Measurements from ENCODE around the gene CD37. TPM values are rescaled to one million over a fixed set of nuclear protein-coding genes. Genes with fewer than 3 reads are reported as not detected.
A peak's percentile ranks its signal among the peaks of the same experiment; 100 is the strongest.

CD37 gene
- total and polyA plus RNA-seq, 2 donors (not counting 1 experiment from before 2014, with no cell fraction given) = 1,998 to 2,188 TPM

DNA sequence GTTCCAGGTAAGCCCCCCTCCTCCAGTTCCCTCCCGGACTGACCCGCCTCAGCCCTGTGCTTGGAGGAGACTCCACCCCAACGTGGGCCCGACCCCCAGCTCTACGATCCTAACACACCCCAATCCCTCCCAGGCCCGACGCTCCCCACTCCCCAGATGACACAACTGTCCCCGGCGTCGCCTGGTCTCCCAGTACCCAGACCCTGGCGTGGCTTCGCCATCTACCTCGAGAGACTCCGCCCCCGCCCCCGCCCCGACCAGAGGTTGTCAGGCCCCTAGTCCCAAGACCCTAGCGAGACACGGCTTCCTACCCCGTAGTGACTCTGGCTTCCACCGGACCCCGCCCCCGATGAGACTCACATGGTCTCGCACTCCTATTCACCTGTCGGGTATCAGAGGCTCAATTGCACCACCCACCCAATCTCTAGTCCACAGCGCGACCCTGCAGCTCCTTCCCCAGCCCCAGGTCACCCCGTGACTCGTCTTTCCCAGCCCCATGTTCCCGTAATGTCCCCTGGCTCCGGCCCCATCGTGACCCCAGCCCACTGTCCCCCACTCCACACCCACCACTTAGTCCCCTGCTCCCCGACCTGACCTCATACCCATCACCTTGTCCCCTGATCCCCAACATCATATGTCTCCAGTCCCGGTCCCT lies 2.9 kb downstream of the CD37 start:
- intact Hi-C loops (cut with micrococcal nuclease) = no loop called here
- ChIA-PET CTCF (interaction anchor here (0.6 to 2.6 kb wide), 6 partner anchors 32 to 132 kb away, joined by 3 to 8 read pairs (median 4); no protein-coding TSS in a partner anchor), POLR2A (interaction anchor here (0.7 to 5.6 kb wide), 8 partner anchors 9 to 132 kb away, joined by 3 to 72 read pairs (median 4); no protein-coding TSS in a partner anchor)
- Histone ChIP-seq H3K4me3 (ENCODE audit: control extremely low read depth in 1 of 5, extremely low read depth in 1 of 5, insufficient read depth in 1 of 5, low read depth in 2 of 5, low read length in 4 of 5) (peak overlapping the region in 4 of 5 experiments; percentile 94 to 98 (median 98)), H2AFZ (ENCODE audit: insufficient read depth, low read depth, low read length, poor library complexity, severe bottlenecking) (no peak overlapping the region), H3K27me3 (replicated peaks in 1 of 4; ENCODE audit: control extremely low read depth in 1 of 4, control insufficient read depth in 3 of 4, insufficient read depth in 4 of 4, low read length in 3 of 4) (no peaks in the 10 kb centered on the region), H3K9ac (ENCODE audit: low read length) (peak overlapping the region; percentile 89), H3K9me3 (ENCODE audit: control extremely low read depth in 1 of 3, control insufficient read depth in 2 of 3, insufficient read depth in 1 of 3, low read length in 2 of 3) (peaks cover 0 to 28% (median 15%) of the 10 kb centered on the region in 3 donors), H3K27ac (ENCODE audit: low read length in 2 of 2) (peak overlapping the region; percentile 89 to 93), H3K4me1 (ENCODE audit: control insufficient read depth in 2 of 2, insufficient read depth in 2 of 2, low read length in 2 of 2) (peaks cover 65 to 88% of the 10 kb centered on the region in 2 donors), H3K4me2 (replicated peaks; ENCODE audit: low read depth, low read length, poor library complexity, severe bottlenecking) (peak overlapping the region; percentile 100), H3K79me2 (ENCODE audit: control insufficient read depth, insufficient read depth, low read length) (peaks cover 59% of the 10 kb centered on the region), H4K20me1 (ENCODE audit: control insufficient read depth, insufficient read depth, low read length, poor library complexity, severe bottlenecking) (peaks cover 47% of the 10 kb centered on the region), H3K36me3 (replicated peaks in 1 of 2; ENCODE audit: control extremely low read depth in 1 of 2, control insufficient read depth in 1 of 2, extremely low read depth in 1 of 2, insufficient read depth in 2 of 2, low read length in 1 of 2) (peaks cover 0 to 62% of the 10 kb centered on the region in 2 experiments)
- H3K4me1 Mint-ChIP-seq = peaks cover 78% of the 10 kb centered on the region
- H3K9me3 Mint-ChIP-seq (ENCODE audit: insufficient read depth) = no peaks in the 10 kb centered on the region
- no peaks in the 10 kb centered on the region for H3K27me3 Mint-ChIP-seq
- ATAC-seq (ENCODE audit: low read depth) (no peak), DNase-seq (peak; percentile 23)
- 92% methylated on average over 32 of the region's 34 CpGs for WGBS (ENCODE audit: insufficient coverage)
- H3K4me3 Mint-ChIP-seq = peak overlapping the region; percentile 100
- H3K27ac Mint-ChIP-seq = peak overlapping the region; percentile 88
- no peak for TF ChIP-seq EZH2 (IDR thresholded peaks at IDR 0.05; ENCODE audit: borderline replicate concordance, insufficient read depth, low read depth, low read length, poor library complexity, severe bottlenecking)
- TF ChIP-seq, protein P1, sequence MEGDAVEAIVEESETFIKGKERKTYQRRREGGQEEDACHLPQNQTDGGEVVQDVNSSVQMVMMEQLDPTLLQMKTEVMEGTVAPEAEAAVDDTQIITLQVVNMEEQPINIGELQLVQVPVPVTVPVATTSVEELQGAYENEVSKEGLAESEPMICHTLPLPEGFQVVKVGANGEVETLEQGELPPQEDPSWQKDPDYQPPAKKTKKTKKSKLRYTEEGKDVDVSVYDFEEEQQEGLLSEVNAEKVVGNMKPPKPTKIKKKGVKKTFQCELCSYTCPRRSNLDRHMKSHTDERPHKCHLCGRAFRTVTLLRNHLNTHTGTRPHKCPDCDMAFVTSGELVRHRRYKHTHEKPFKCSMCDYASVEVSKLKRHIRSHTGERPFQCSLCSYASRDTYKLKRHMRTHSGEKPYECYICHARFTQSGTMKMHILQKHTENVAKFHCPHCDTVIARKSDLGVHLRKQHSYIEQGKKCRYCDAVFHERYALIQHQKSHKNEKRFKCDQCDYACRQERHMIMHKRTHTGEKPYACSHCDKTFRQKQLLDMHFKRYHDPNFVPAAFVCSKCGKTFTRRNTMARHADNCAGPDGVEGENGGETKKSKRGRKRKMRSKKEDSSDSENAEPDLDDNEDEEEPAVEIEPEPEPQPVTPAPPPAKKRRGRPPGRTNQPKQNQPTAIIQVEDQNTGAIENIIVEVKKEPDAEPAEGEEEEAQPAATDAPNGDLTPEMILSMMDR (IDR thresholded peaks at IDR 0.05) = no peak
